Common myeloid progenitor, CD34-positive (primary cell): ENCODE measurements around the gene ADRM1.

Experiments
- CTCF ChIA-PET: fragments of 350-600 bp; sonication (Branson Sonifier 250); formaldehyde crosslinking; loops from one replicate; lab custom pipeline; 2021; ENCODE audit warnings: antibody characterized with exemption; lab: Charles Lee
- POLR2A ChIA-PET: fragments of 350-600 bp; sonication (Branson Sonifier 250); formaldehyde crosslinking; loops from one replicate; lab custom pipeline; 2021; ENCODE audit warnings: antibody characterized with exemption; lab: Charles Lee
- DNase-seq, 3 donors: peaks; one replicate each; pipeline versions ENCODE4 v3.0.0 to v3.0.0-alpha.2; 2013
- H3K27ac ChIP-seq, 2 experiments: 1 replicate in 1 of 2; 2 replicates in 1 of 2; pipeline ENCODE4 v1.7.0; 2013; ENCODE audit warnings: inconsistent platforms in 2 of 2, low read length in 2 of 2, mild to moderate bottlenecking in 2 of 2, low read depth in 1 of 2, moderate library complexity in 1 of 2; ENCODE audit not compliant: severe bottlenecking in 2 of 2, insufficient read depth in 1 of 2, poor library complexity in 1 of 2
- H3K27me3 ChIP-seq, 5 experiments: replicated peaks in 2 of 5; 1 replicate in 3 of 5; 2 replicates in 2 of 5; pipeline versions ENCODE4 v1.6.1 to v1.7.0; 2013; ENCODE audit warnings: low read length in 4 of 5, mild to moderate bottlenecking in 2 of 5, moderate library complexity in 2 of 5, inconsistent platforms in 1 of 5; ENCODE audit not compliant: insufficient read depth in 5 of 5, control insufficient read depth in 4 of 5
- H3K36me3 ChIP-seq, 4 experiments: 1 replicate in 2 of 4; 2 replicates in 2 of 4; pipeline versions ENCODE4 v1.6.1 to v1.7.0; 2013; ENCODE audit warnings: low read length in 3 of 4, control low read depth in 1 of 4, mild to moderate bottlenecking in 1 of 4; ENCODE audit not compliant: control insufficient read depth in 4 of 4, insufficient read depth in 4 of 4
- H3K4me1 ChIP-seq, 4 experiments: 1 replicate in 3 of 4; 2 replicates in 1 of 4; pipeline versions ENCODE4 v1.6.1 to v1.7.1; 2013; ENCODE audit warnings: low read length in 3 of 4, mild to moderate bottlenecking in 3 of 4, control low read depth in 1 of 4, inconsistent platforms in 1 of 4, moderate library complexity in 1 of 4; ENCODE audit not compliant: control insufficient read depth in 4 of 4, insufficient read depth in 4 of 4; ENCODE audit errors: control extremely low read depth in 1 of 4
- H3K4me3 ChIP-seq, 7 experiments: 1 replicate in 4 of 7; 2 replicates in 3 of 7; pipeline versions ENCODE4 v1.5.1 to v1.7.0; 2013; ENCODE audit warnings: mild to moderate bottlenecking in 7 of 7, low read length in 6 of 7, moderate library complexity in 6 of 7, inconsistent platforms in 2 of 7, low read depth in 2 of 7, control low read depth in 1 of 7; ENCODE audit not compliant: insufficient read depth in 4 of 7, control insufficient read depth in 1 of 7; ENCODE audit errors: extremely low read depth in 1 of 7
- H3K9me3 ChIP-seq, 5 experiments: 1 replicate in 4 of 5; 2 replicates in 1 of 5; pipeline versions ENCODE4 v1.6.1 to v1.7.1; 2013; ENCODE audit warnings: low read length in 4 of 5, mild to moderate bottlenecking in 2 of 5, inconsistent platforms in 1 of 5, low read depth in 1 of 5, moderate library complexity in 1 of 5; ENCODE audit not compliant: control insufficient read depth in 4 of 5, insufficient read depth in 2 of 5; ENCODE audit errors: control extremely low read depth in 1 of 5
- WGBS: methylation state at CpG from one replicate; pipeline ENCODE4 v1.1.5; 2013; ENCODE audit not compliant: insufficient coverage; 5-methylcytosine and 5-hydroxymethylcytosine counted together

Gene ADRM1

DNA sequence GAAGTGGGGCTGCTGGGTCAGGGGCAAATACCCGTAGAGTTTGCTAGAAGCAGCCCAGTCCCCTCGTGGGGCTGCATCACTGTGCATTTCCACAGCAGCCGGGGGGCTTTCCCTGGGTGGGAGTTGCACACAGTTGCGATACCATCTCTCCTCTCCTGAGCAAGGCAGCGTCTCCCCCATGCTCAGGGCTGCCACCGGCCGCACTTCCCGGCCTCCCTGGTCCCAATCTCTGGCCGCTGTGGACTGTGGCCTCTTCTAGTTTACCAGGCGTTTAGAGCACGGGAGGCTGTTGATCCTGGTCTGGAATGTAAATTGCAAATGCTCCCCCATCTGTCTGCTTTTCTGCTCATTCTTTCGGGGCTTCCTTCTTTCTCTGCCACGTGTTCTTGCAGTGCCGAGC, 33.4 kb upstream of the ADRM1 start:
- WGBS, result 97% methylated on average over 12 of the region's 14 CpGs
- no peak overlapping the region for H3K27ac ChIP-seq
- peaks cover 9 to 65% (median 40%) of the 10 kb centered on the region in 4 experiments for H3K36me3 ChIP-seq
- H3K4me1 ChIP-seq, result no peaks in the 10 kb centered on the region
- no peak for DNase-seq
- H3K27me3 ChIP-seq, result no peaks in the 10 kb centered on the region
- ChIA-PET CTCF (no interaction called here), POLR2A (no interaction called here)
- H3K9me3 ChIP-seq, result peaks cover 0 to 9% (median 6%) of the 10 kb centered on the region in 5 experiments
- H3K4me3 ChIP-seq, result no peak overlapping the region

DNA sequence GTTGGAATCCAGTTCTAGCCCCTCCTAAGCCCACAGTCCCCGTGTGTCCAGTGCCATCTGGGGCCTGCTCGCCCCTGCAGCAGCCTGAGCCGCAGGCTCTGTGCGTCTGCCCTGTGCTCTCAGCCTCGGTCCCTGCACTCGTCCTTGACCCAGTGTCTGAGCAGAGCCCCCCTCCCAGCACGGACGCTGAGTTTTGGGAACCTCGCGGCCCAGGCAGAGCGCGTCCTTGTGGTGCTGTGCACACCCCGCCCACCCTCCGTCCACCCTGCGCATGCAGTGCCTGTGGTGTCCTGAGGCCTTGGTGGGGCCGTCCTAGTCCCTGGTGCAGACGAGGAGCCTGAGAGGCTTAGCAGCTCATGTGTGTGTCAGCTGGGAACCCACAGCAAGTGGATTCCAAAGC, 32.9 kb upstream of the ADRM1 start:
- peaks cover 6 to 63% (median 36%) of the 10 kb centered on the region in 4 experiments for H3K36me3 ChIP-seq
- 99% methylated on average over 14 of the region's 17 CpGs for WGBS
- H3K9me3 ChIP-seq, result peaks cover 0 to 6% (median 4%) of the 10 kb centered on the region in 5 experiments
- no peak overlapping the region for H3K4me3 ChIP-seq
- no peak overlapping the region for H3K27ac ChIP-seq
- ChIA-PET POLR2A (no interaction called here), CTCF (no interaction called here)
- no peaks in the 10 kb centered on the region for H3K4me1 ChIP-seq
- H3K27me3 ChIP-seq, result no peaks in the 10 kb centered on the region
- DNase-seq, result no peak

DNA sequence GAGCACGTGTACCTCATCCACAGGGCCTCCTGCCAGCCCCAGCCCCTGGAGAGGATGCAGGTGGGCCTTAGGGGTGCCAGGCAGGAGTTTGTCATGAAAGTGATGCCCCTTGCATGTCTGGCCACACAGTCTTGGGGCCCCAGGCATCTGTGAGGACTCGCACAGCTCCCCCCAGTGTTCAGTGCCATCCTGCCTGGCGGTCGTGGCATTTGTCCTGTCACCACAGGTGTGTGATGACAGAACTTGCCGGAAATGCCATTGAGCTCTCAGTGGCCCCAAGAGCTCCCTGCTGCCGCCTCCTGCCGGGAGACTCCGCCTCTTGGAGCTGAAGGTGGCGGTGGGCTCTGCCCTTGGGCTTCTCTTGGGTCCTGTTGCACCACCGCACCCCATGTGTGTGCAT, 30.6 kb upstream of the ADRM1 start:
- Histone ChIP-seq H3K36me3 (peaks cover 6 to 54% (median 32%) of the 10 kb centered on the region in 4 experiments), H3K27ac (no peak overlapping the region), H3K27me3 (no peaks in the 10 kb centered on the region), H3K4me1 (no peaks in the 10 kb centered on the region), H3K4me3 (no peak overlapping the region), H3K9me3 (no peaks in the 10 kb centered on the region)
- no peak for DNase-seq
- POLR2A ChIA-PET, result no interaction called here
- 95% methylated on average over 10 of the region's 10 CpGs for WGBS
- CTCF ChIA-PET, result no interaction called here

DNA sequence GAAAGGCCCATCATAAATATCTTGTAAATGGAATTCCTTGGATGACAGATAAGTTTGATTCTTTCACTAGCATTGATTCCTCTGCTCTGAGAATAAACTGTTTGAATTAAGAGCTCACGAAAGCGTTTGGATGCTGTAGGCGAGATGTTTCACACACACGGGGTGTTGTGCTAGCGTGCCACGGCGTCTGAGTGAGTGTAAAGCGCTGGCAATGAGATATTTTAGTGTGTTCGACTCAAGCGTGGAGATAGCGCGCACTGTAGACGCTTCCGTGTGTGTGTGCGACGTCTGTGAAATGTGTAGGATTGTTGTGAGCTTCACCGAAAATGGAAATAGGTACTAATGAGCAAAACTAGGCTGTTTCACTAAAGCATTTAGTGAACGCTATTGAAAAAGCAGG, 29.4 kb upstream of the ADRM1 start:
- H3K27me3 ChIP-seq, result no peaks in the 10 kb centered on the region
- H3K36me3 ChIP-seq, result peaks cover 6 to 52% (median 31%) of the 10 kb centered on the region in 4 experiments
- 97% methylated on average over 18 of the region's 18 CpGs for whole genome bisulfite sequencing
- H3K4me1 ChIP-seq, result no peaks in the 10 kb centered on the region
- ChIA-PET CTCF (no interaction called here), POLR2A (no interaction called here)
- H3K9me3 ChIP-seq, result no peaks in the 10 kb centered on the region
- no peak overlapping the region for H3K4me3 ChIP-seq
- no peak overlapping the region for H3K27ac ChIP-seq
- DNase-seq, result no peak

DNA sequence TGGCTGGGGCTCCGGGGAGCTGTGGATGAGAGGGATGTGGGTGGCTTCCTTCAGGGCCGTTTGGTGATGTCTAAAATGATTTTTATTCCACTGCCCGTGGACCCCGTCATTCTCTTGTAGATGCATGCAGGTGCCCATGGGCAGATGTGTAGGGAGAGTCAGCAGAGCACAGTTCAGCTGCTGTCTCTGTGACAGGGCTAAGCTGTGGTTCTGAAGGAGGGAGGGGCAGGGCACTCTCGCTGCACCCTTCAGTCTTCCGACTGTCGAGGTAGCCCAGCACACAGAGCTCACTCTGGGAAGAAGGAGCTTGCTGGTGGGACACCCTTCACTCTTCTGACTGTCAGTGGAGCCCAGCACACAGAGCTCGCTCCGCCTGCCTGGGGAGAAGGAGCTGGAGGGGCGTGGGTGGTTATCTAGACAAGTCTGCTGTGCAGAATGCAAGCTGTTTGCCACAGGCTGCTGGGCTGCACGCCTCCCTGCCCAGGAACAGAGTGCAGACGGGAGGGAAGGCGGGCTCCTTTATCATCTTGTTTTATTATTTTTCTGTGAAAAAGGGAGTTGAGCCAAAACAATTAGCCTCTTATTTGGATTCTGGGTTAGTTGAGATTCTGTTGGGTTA, 28.4 kb upstream of the ADRM1 start:
- Histone ChIP-seq H3K27ac (no peak overlapping the region), H3K36me3 (peaks cover 11 to 56% (median 35%) of the 10 kb centered on the region in 4 experiments), H3K27me3 (no peaks in the 10 kb centered on the region), H3K9me3 (no peaks in the 10 kb centered on the region), H3K4me3 (no peak overlapping the region), H3K4me1 (no peaks in the 10 kb centered on the region)
- 95% methylated on average over 11 of the region's 13 CpGs for WGBS
- peak in 2 of 3 donors; percentile 7 to 29 for DNase-seq
- ChIA-PET CTCF (no interaction called here), POLR2A (interaction anchor here (0.7 kb wide), 1 partner anchor 43 kb away, joined by 3 read pairs; no protein-coding TSS in a partner anchor)

DNA sequence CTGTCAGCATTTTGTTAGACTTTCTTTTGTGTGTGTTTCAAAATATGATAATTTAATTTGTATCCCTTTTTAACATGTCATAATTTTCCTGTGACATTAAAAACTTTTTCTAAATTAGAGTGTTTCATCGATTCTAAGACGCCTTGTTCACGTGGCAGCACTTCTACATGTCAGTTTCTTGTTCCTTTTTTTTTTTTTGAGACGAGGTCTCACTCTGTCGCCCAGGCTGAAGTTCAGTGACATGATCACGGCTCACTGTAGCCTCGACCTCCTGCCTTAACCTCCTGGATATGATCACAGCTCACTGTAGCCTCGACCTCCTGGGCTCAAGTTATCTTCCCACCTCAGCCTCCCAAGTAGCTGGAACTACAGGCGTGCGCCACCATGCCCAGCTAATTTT, 27.6 kb upstream of the ADRM1 start:
- Histone ChIP-seq H3K4me3 (no peak overlapping the region), H3K27ac (no peak overlapping the region), H3K36me3 (peaks cover 15 to 61% (median 43%) of the 10 kb centered on the region in 4 experiments), H3K9me3 (no peaks in the 10 kb centered on the region), H3K4me1 (no peaks in the 10 kb centered on the region), H3K27me3 (no peaks in the 10 kb centered on the region)
- CTCF ChIA-PET, result no interaction called here
- WGBS, result 96% methylated on average over 7 of the region's 10 CpGs
- no peak for DNase-seq
- POLR2A ChIA-PET, result no interaction called here

DNA sequence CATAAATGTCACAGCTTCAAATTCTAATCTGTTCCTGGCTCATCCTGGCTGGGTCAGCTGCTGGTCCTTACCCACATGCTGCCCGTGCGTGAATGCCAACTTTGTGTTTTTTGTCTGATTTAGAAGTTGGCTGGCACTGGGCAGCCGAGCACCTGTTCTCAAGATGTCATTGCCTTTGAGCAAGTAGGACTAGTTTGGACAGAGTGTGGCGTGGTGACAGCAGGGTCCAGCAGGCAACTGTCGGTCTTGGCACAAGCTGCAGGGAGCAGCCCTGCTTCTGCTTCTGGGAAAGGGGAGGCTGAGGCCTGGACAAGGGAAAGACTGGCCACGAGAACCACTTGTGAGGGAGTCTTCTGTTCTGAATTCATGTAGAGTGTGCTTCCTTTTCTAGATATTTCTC, 26.4 kb upstream of the ADRM1 start:
- 85% methylated on average over 5 of the region's 6 CpGs for WGBS
- Histone ChIP-seq H3K27me3 (no peaks in the 10 kb centered on the region), H3K4me3 (no peak overlapping the region), H3K9me3 (no peaks in the 10 kb centered on the region), H3K4me1 (no peaks in the 10 kb centered on the region), H3K27ac (no peak overlapping the region), H3K36me3 (peaks cover 19 to 73% (median 50%) of the 10 kb centered on the region in 4 experiments)
- DNase-seq, result no peak
- POLR2A ChIA-PET, result no interaction called here
- CTCF ChIA-PET, result no interaction called here
